Measurements from ENCODE around the gene CTSZ. TPM values are rescaled to one million over a fixed set of nuclear protein-coding genes. Genes with fewer than 3 reads are reported as not detected.
"Not testable (repeated sequence)": the region's sequence is repeated elsewhere in the genome, so short reads cannot be mapped to it uniquely, and the experiment has no call there.

The CTSZ gene
- 244 and 387 TPM in 2 replicates for total RNA-seq

GRCh38 chr20:59006864-59007664 is at the start of gene CTSZ:
TSS of gene CTSZ (minus strand) at chr20:59007254. CDS start at chr20:59007128, 126 bp downstream.
- DNase-seq (ENCODE audit: low read depth): no peak

DNA sequence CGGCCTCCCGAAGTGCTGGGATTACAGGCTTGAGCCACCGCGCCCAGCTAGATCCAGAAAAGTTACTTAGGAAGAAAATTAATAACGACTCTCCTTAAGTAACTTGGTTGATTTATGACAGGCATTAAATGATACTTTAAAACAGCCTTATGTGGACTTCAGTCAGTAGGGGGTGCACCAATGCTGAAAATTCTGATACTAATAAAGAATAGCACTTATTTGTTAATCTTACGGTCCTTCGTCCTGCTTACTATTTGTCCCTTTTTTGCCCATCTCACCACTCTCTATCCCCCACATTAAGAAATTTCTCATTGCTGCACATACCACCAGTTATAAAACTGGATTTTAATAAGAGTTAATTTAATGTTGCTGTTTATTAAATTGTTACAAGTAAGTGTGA is 48.2 kb upstream of the CTSZ start:
- DNase-seq (ENCODE audit: low read depth): no peak

- DNase-seq (ENCODE audit: low read depth): no peak
Measured at GRCh38 chr20:59051666-59052185, 44.7 kb upstream of the CTSZ start.

DNA sequence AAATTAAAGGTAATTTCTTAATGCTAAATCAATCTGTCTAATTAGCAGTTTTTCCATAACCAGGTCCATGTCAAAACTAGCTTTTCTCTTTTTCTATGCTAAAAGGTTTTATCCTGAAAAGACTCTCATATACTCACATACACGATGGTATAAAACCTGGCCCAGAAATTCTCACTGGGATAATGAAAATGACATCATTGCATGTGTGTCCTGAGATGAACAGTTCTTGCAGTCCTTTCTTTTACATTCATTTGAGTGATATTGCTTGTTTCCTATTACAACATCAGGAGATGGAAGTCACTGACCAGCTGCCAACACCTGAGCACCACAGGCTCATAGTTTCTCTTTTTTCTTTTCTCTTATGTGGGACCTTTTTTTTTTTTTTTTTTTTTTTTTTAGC is 43.4 kb upstream of the CTSZ start:
- no peak for DNase-seq (ENCODE audit: low read depth)

DNA sequence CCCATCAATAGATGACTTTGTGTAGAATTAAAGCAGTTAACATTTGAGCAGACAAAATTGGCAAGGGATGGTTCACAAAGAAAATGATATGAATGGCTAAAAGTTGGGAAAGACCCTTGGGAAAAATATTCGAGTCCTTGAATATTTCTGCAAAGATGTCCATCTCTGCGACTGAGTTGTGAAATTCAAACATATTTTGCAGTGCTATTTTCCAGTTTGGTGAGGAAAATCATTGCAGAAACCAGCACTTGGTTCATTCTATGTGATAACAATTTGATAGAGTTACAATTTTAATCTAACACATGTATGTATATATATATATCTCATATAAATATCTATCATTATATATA is 41.6 kb upstream of the CTSZ start:
- no peak for DNase-seq (ENCODE audit: low read depth)

- no peak for DNase-seq (ENCODE audit: low read depth)
Measured at GRCh38 chr20:59047938-59048680, 41.1 kb upstream of the CTSZ start.

DNA sequence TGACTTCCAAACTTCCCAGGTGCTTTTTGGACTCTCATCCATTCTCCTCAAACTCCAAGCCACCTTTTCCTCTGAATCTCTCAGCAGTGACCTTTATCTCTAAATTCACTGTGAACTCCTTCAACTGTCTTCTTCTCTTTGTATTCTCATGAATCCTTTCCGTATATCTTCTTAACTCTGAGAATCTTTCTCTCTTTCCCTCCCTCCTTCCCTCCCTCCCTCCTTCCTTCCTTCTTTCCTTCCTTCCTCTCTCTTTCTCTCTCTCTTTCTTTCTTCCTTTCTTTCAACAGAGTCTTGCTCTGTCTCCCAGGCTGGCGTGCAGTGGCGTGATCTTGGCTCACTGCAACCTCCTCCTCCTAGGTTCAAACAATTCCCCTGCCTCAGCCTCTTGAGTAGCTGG is 39.8 kb upstream of the CTSZ start:
- no peak for DNase-seq (ENCODE audit: low read depth)

DNA sequence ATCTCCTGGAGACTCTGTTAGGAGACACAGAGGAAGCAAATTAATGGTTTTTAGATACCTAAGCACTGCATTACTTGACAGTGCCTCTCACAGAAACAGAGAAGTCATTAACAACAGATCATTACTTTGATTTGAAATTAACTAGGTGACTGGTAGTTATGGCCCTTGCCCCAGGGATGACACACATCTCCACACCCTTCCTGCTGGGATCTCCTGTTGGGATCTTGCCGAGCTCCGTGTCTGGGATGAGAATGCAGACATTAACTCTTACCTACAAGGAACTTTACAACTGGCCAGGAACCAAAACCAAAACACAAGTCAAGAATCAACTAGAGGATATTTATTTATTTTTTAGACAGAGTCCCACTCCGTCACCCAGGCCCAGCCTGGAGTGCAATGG is 37.7 kb upstream of the CTSZ start:
- DNase-seq (ENCODE audit: low read depth): no peak

- no peak for DNase-seq (ENCODE audit: low read depth)
Measured at GRCh38 chr20:59044295-59044694, 37.2 kb upstream of the CTSZ start.

GRCh38 chr20:59043698-59044097 is 36.6 kb upstream of the CTSZ start:
- no peak for DNase-seq (ENCODE audit: low read depth)

DNA sequence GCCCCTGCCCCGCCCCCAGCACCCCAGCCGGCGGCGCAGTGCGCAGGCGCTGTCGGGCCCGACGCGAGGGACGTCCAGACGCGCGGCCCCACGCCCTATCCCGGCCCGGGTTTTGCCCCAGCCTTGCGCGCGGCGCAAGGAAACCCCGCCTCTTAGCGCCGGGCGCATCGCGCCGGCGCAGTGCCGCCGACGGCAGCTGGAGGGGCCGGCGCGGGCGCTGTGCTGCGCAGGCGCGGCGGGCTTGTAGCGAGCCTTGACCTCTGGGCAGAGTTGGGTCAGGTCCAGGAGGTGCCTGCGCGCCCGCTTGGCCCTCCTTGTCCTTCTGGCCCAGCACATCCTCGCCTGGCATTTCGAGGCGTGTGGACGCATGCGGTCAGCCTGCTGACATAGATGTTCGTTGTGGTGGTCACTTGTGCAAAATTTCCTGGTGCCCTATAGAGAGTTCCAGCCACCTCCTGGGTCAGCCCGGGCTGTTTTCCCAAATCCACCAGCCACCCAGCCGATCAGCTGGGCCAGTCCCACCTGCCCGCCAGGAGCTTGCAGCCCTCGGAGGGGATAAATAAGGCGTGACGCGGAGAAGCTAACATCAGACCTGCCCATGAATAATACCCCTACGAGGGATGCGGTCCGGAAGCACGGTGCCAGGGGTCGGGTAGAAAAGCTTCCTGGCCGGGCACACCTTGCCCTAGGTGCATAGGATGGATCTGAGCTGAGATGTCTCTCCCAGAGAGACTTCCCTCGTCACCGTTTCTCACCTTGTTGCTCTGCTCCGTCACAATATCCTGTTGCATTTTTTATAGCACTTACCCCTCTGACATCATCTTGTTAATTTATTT is 36.0 kb upstream of the CTSZ start:
- DNase-seq (ENCODE audit: low read depth): peak; percentile 64

DNA sequence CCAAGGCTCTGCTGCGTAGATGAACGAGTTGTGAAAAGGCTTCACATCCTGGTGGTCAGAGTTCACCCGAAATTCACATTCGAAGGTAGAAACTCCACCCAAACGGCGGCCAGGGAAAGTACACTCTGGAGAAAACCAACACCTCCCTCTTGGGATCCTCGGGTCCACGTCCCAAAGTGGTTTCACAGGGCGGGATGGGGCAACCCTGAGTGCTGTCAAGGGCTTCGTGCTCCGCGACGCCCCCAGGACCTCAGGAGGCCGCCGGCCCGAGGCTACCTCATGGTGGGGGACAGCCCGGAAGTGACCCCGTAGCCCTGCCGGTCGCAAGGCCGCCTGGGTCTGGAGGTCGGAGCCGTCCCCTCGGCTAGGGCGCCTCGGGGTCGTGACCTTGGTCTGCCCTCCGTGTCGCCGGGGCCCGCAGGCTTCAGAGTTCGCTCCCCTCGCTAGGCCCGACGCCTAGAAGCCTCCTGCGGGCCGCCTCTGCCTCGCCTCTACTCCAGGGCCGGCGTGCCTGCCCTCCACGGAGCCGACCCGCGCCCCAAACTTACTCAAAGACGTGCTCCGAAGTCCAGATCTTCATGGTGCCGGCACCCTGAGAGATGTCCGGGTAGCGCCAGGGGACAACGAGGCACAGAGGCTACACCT is 35.2 kb upstream of the CTSZ start, which contains the start of gene PRELID3B:
TSS of gene PRELID3B (minus strand) at position 636 of the 645 bp plus-strand sequence. CDS start at position 580, 56 bp downstream.
- DNase-seq (ENCODE audit: low read depth): no peak

DNA sequence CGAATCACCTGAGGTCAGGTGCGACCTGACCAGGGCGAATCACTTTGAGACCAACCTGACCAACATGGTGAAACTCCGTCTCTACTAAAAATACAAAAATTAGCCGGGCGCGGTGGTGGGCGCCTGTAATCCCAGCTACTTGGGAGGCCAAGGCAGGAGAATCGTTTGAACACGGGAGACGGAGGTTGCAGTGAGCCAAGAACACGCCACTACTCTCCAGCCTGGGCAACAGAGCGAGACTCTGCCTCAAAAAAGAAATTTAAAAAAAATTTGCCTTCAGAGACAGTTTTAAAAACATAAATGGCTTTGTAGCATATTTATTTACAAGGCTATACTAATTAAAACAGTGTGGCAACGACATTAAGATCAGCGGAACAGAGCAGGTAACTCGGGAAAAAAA is 34.4 kb upstream of the CTSZ start:
- DNase-seq (ENCODE audit: low read depth): not testable (repeated sequence)

- no peak for DNase-seq (ENCODE audit: low read depth)
Measured at GRCh38 chr20:59040667-59041066, 33.6 kb upstream of the CTSZ start.

GRCh38 chr20:59039233-59039632 is 32.2 kb upstream of the CTSZ start:
- no peak for DNase-seq (ENCODE audit: low read depth)

DNA sequence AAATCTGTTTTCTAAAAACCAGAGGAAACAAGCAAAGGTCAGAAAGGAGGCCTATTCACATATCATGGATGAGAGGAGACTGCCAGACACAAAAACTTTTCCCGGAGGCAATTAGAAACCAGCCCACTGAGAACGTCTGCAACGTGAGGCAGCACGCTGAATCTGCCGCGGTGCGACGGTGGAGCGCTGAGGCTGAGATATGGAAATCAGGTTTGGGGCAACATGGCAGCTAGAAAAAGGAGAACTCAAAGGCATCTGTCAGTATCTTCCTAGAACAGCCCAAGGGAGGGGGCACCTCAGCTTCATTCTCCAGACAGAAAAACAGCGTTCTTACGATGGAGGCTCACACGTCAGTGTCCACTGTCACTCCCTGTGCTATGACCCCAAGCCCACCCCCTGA is 30.3 kb upstream of the CTSZ start:
- DNase-seq (ENCODE audit: low read depth): no peak

DNA sequence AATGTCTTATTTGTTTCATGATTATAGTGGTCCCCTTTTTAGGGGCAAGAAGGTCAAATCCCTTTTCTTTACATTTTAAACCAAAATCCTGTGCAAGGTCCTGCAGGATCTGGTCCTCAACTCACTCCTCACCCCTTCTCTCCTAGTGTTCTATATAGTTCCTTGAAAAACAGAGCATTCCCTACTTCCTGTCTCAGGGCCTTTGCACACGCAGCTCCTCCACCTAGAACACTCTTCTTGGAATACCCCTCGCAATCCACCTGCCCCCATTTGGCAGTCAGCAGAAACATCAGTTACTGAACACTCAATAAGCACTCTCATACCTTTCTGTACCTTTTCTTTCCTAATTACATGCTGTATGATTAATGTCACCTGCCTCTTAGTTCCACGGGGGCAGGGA is 28.3 kb upstream of the CTSZ start:
- no peak for DNase-seq (ENCODE audit: low read depth)

DNA sequence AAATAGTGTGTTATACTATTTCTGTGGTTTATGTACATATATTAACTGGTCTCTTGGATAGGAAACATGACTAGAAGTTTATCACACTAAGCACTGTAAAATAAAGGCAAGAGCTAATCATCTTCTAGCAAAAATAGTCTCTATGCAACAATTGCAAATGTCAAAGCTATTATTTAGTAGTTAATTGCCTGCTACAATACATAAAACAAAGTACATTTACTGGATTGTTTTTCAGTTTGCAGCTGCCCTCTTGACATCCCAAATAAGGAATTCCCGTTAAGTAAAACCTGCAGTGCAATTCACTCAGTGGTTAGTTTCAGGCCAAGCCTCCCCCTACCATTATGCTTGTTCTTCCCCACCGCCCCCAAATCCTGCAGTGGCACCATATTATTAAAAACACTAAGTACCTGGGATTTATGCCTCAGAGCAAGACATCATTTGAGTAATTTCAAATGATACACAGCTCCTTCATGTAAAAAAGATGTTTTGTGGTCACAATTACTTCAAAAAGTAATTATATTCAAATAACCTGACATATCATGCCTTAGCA is 26.6 kb upstream of the CTSZ start:
- no peak for DNase-seq (ENCODE audit: low read depth)

GRCh38 chr20:59033093-59033492 is 26.0 kb upstream of the CTSZ start:
- no peak for DNase-seq (ENCODE audit: low read depth)

DNA sequence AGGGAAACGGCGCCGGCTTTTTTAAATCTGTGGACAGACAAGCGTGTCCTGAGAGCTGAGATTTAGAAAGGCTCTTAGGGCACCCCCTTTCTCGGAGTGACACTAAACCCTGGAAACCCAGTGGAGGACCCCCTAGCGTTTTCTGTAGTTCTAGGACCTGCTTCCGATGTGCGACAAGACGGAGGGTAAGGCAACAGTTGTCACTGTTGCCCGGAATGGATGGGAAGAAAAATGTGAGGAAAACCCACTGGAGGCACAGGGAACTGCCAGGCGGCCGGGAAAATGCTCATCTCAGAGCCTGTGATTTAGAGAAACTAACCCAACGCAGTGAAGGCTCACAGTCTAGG is 25.6 kb upstream of the CTSZ start:
- DNase-seq (ENCODE audit: low read depth): no peak

GRCh38 chr20:59032023-59032712 is 25.1 kb upstream of the CTSZ start, which contains the start of gene ATP5F1E:
TSS of gene ATP5F1E (minus strand) at chr20:59032335. CDS start at chr20:59032251, 84 bp downstream.
- DNase-seq (ENCODE audit: low read depth): peak; percentile 77

Measured in renal cortical epithelial cell (primary cell).